WTC11 (cell line): ENCODE measurements around the gene DNAH9. TPM values are rescaled to one million over a fixed set of nuclear protein-coding genes. Genes with fewer than 3 reads are reported as not detected.

ENCODE experiments used
- ATAC-seq: fragments of 200-7000 bp; cut with Tn5 transposase; 2 replicates; pipeline ENCODE4 v1.10.0; 2021; ENCODE audit warnings: mild to moderate bottlenecking, moderate library complexity
- CTCF ChIA-PET: fragments of 300-600 bp; sonication (Branson Sonifier 250); formaldehyde crosslinking; loops from one replicate; lab custom pipeline; 2021; ENCODE audit warnings: antibody characterized with exemption; lab: Charles Lee
- POLR2A ChIA-PET: fragments of 350-600 bp; sonication (Branson Sonifier 250); formaldehyde crosslinking; loops from one replicate; lab custom pipeline; 2021; ENCODE audit warnings: antibody characterized with exemption; lab: Charles Lee
- DNase-seq: peaks from one replicate; pipeline ENCODE4 v3.0.0; 2021; ENCODE audit warnings: low spot score
- H3K27ac Mint-ChIP-seq: 2 replicates; pipeline ENCODE4 v1.8.0; 2021; ENCODE audit warnings: mixed read lengths
- H3K27me3 Mint-ChIP-seq: 2 replicates; pipeline ENCODE4 v1.8.0; 2021; ENCODE audit warnings: low read depth, mild to moderate bottlenecking, moderate library complexity, mixed read lengths
- H3K36me3 Mint-ChIP-seq: 2 replicates; pipeline ENCODE4 v1.8.0; 2021; ENCODE audit warnings: mixed read lengths
- H3K4me1 Mint-ChIP-seq: 2 replicates; pipeline ENCODE4 v1.8.0; 2022; ENCODE audit warnings: mixed read lengths
- H3K4me3 Mint-ChIP-seq: 2 replicates; pipeline ENCODE4 v1.8.0; 2021; ENCODE audit warnings: mild to moderate bottlenecking, moderate library complexity, mixed read lengths
- H3K9me3 Mint-ChIP-seq: 2 replicates; pipeline ENCODE4 v1.8.0; 2021; ENCODE audit warnings: mixed read lengths
- ATF6 ChIP-seq: sonication (generic); formaldehyde crosslinking; IDR thresholded peaks from 2 replicates; pipeline ENCODE4 v1.8.1; 2023; ENCODE audit warnings: mild to moderate bottlenecking, missing genetic modification reagents
- ESRRA ChIP-seq: sonication (generic); formaldehyde crosslinking; IDR thresholded peaks from 2 replicates; pipeline ENCODE4 v1.8.1; 2022; ENCODE audit warnings: mild to moderate bottlenecking, missing genetic modification reagents, borderline replicate concordance
- GTF2I ChIP-seq: fragments of 250-450 bp; sonication (Bioruptor Pico); conservative IDR thresholded peaks from 2 replicates; pipeline ENCODE4 v1.4.0; 2021; ENCODE audit warnings: mild to moderate bottlenecking
- KAT7 ChIP-seq: sonication (generic); formaldehyde crosslinking; IDR thresholded peaks from 2 replicates; pipeline ENCODE4 v1.8.1; 2023; ENCODE audit warnings: missing genetic modification reagents, mild to moderate bottlenecking, borderline replicate concordance
- MLX ChIP-seq: sonication (generic); formaldehyde crosslinking; IDR thresholded peaks from 2 replicates; pipeline ENCODE4 v1.8.1; 2023; ENCODE audit warnings: mild to moderate bottlenecking, missing genetic modification reagents, moderate library complexity
- MXD4 ChIP-seq: fragments of 250-450 bp; sonication (Bioruptor Pico); IDR thresholded peaks from 2 replicates; pipeline ENCODE4 v1.8.0; 2021; ENCODE audit warnings: mild to moderate bottlenecking, moderate library complexity, borderline replicate concordance
- MYBL2 ChIP-seq: sonication (generic); formaldehyde crosslinking; IDR thresholded peaks from 2 replicates; pipeline ENCODE4 v1.8.1; 2023; ENCODE audit warnings: mild to moderate bottlenecking, moderate library complexity, missing genetic modification reagents
- NR2C2 ChIP-seq: sonication (generic); formaldehyde crosslinking; IDR thresholded peaks from 2 replicates; pipeline ENCODE4 v1.8.0; 2022; ENCODE audit warnings: mild to moderate bottlenecking, missing genetic modification reagents
- SMAD4 ChIP-seq: sonication (generic); formaldehyde crosslinking; IDR thresholded peaks from 2 replicates; pipeline ENCODE4 v1.8.0; 2022; ENCODE audit warnings: mild to moderate bottlenecking, missing genetic modification reagents
- TEAD1 ChIP-seq: sonication (generic); formaldehyde crosslinking; IDR thresholded peaks from 2 replicates; pipeline ENCODE4 v1.8.0; 2022; ENCODE audit warnings: mild to moderate bottlenecking, missing genetic modification reagents
- TEAD4 ChIP-seq: sonication (generic); formaldehyde crosslinking; IDR thresholded peaks from 2 replicates; pipeline ENCODE4 v1.8.0; 2022; ENCODE audit warnings: mild to moderate bottlenecking, missing genetic modification reagents
- USF1 ChIP-seq: sonication (generic); formaldehyde crosslinking; IDR thresholded peaks from 2 replicates; pipeline ENCODE4 v1.8.0; 2022; ENCODE audit warnings: mild to moderate bottlenecking, missing genetic modification reagents
- ZBTB43 ChIP-seq: sonication (generic); formaldehyde crosslinking; IDR thresholded peaks from 2 replicates; pipeline ENCODE4 v1.8.1; 2023; ENCODE audit warnings: mild to moderate bottlenecking, missing genetic modification reagents
- ZMAT4 ChIP-seq: fragments of 250-450 bp; sonication (Bioruptor Pico); IDR thresholded peaks from 2 replicates; pipeline ENCODE4 v1.9.0; 2021; ENCODE audit warnings: mild to moderate bottlenecking
- ZNF121 ChIP-seq: sonication (generic); formaldehyde crosslinking; IDR thresholded peaks from 2 replicates; pipeline ENCODE4 v1.8.0; 2023; ENCODE audit warnings: missing genetic modification reagents
- ZNF317 ChIP-seq: sonication (generic); formaldehyde crosslinking; IDR thresholded peaks from 2 replicates; pipeline ENCODE4 v1.8.1; 2023; ENCODE audit warnings: low read depth, mild to moderate bottlenecking, moderate library complexity, missing genetic modification reagents, borderline replicate concordance
- ZNF396 ChIP-seq: fragments of 250-450 bp; sonication (Bioruptor Pico); IDR thresholded peaks from 2 replicates; pipeline ENCODE4 v1.8.0; 2021; ENCODE audit warnings: mild to moderate bottlenecking, moderate library complexity, borderline replicate concordance
- ZNF512 ChIP-seq: sonication (generic); formaldehyde crosslinking; IDR thresholded peaks from 2 replicates; pipeline ENCODE4 v1.8.1; 2022; ENCODE audit warnings: missing genetic modification reagents, borderline replicate concordance
- total RNA-seq: library from RNA; stranded (reverse); gene quantifications from 3 replicates; pipeline ENCODE4 v1.2.3, GENCODE V29; 2021
- TF ChIP-seq, protein P1 (sequence below): fragments of 200-600 bp; IDR thresholded peaks from 2 replicates; pipeline ENCODE4 v1.8.0; 2022; ENCODE audit warnings: antibody characterized with exemption

The DNAH9 gene
- total RNA-seq, 1 experiment from 2014 or later, result 0.31 TPM

- H3K4me1 Mint-ChIP-seq, result no peaks in the 10 kb centered on the region
- peaks cover 57% of the 10 kb centered on the region for H3K9me3 Mint-ChIP-seq
- no peak overlapping the region for H3K27ac Mint-ChIP-seq
- H3K36me3 Mint-ChIP-seq, result peaks cover 63% of the 10 kb centered on the region
- TF ChIP-seq KAT7 (no peak), MYBL2 (CRISPR knock-in tag) (no peak), ZMAT4 (CRISPR knock-in tag) (no peak), ZNF121 (CRISPR knock-in tag) (no peak), GTF2I (CRISPR knock-in tag) (no peak), SMAD4 (no peak), USF1 (CRISPR knock-in tag) (no peak), ZNF396 (CRISPR knock-in tag) (no peak), ZNF317 (CRISPR knock-in tag) (no peak), ZNF512 (no peak)
- TF ChIP-seq, all 79 proteins: peak for 0
- DNase-seq (no peak), ATAC-seq (no peak)
- H3K27me3 Mint-ChIP-seq, result peaks cover 15% of the 10 kb centered on the region
- H3K4me3 Mint-ChIP-seq, result no peak overlapping the region
- ChIA-PET POLR2A (no interaction called here), CTCF (no interaction called here)
Measured at GRCh38 chr17:11557727-11558452, 40.4 kb upstream of the DNAH9 start.

- POLR2A ChIA-PET, result no interaction called here
- Mint-ChIP-seq H3K36me3 (peaks cover 63% of the 10 kb centered on the region), H3K27ac (no peak overlapping the region), H3K9me3 (peaks cover 58% of the 10 kb centered on the region), H3K4me1 (no peaks in the 10 kb centered on the region), H3K27me3 (peaks cover 13% of the 10 kb centered on the region), H3K4me3 (no peak overlapping the region)
- DNase-seq (no peak), ATAC-seq (no peak)
- TF ChIP-seq MLX, result no peak
- CTCF ChIA-PET, result no interaction called here
Measured at GRCh38 chr17:11558681-11559234, 39.5 kb upstream of the DNAH9 start.

DNA sequence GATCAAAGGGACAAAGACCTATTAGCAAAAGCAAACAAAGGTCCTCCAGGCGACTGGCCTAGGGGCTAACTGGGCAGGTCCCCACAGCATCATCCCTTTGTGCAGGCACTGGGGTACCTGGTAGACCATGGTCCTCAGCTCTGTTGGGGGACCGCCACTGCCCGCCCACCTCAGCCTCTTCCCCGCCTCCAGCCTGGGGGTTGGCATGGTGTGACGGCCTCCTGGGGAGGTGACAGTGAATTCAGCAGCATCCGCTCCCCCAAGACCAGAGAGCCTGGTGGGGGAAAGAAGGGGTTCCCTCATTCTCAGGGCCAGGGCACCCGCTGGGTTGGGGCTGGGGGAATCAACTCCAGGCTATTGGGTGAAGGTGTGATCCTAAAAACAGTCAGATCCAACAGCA is 38.7 kb upstream of the DNAH9 start:
- Mint-ChIP-seq H3K4me3 (no peak overlapping the region), H3K36me3 (peaks cover 62% of the 10 kb centered on the region), H3K27me3 (peaks cover 12% of the 10 kb centered on the region), H3K9me3 (peaks cover 59% of the 10 kb centered on the region), H3K4me1 (no peaks in the 10 kb centered on the region), H3K27ac (no peak overlapping the region)
- ChIA-PET CTCF (no interaction called here), POLR2A (no interaction called here)
- no peak for TF ChIP-seq ZMAT4 (CRISPR knock-in tag)
- TF ChIP-seq ATF6, result no peak
- no peak for TF ChIP-seq TEAD4
- TF ChIP-seq, protein P1, sequence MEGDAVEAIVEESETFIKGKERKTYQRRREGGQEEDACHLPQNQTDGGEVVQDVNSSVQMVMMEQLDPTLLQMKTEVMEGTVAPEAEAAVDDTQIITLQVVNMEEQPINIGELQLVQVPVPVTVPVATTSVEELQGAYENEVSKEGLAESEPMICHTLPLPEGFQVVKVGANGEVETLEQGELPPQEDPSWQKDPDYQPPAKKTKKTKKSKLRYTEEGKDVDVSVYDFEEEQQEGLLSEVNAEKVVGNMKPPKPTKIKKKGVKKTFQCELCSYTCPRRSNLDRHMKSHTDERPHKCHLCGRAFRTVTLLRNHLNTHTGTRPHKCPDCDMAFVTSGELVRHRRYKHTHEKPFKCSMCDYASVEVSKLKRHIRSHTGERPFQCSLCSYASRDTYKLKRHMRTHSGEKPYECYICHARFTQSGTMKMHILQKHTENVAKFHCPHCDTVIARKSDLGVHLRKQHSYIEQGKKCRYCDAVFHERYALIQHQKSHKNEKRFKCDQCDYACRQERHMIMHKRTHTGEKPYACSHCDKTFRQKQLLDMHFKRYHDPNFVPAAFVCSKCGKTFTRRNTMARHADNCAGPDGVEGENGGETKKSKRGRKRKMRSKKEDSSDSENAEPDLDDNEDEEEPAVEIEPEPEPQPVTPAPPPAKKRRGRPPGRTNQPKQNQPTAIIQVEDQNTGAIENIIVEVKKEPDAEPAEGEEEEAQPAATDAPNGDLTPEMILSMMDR, result no peak
- no peak for TF ChIP-seq ESRRA (CRISPR knock-in tag)
- TF ChIP-seq NR2C2 (CRISPR knock-in tag), result no peak
- no peak for TF ChIP-seq MXD4 (CRISPR knock-in tag)
- no peak for TF ChIP-seq ZBTB43 (CRISPR knock-in tag)
- TF ChIP-seq TEAD1 (CRISPR knock-in tag), result no peak
- ATAC-seq, result no peak
- DNase-seq, result no peak
